Measurements from ENCODE around the gene PHIP. TPM values are rescaled to one million over a fixed set of nuclear protein-coding genes. Genes with fewer than 3 reads are reported as not detected.
A peak's percentile ranks its signal among the peaks of the same experiment; 100 is the strongest.

Gene PHIP
- total and polyA plus RNA-seq, 12 donors, result 3.1 to 17.9 (median 16.1) TPM

GRCh38 chr6:79076160-79076559 is 1.9 kb downstream of the PHIP start:
- Histone ChIP-seq H3K27me3 (no peaks in the 10 kb centered on the region), H3K4me3 (peak overlapping the region in 9 of 10 donors; percentile 71 to 92 (median 86)), H3K27ac (peak overlapping the region in 9 of 10 donors; percentile 91 to 96 (median 94)), H3K9me3 (no peaks in the 10 kb centered on the region), H3K4me1 (peaks cover 0 to 64% (median 50%) of the 10 kb centered on the region in 9 donors), H3K36me3 (peaks cover 0 to 12% (median 0%) of the 10 kb centered on the region in 9 donors)
- 3 to 8% methylated on average over 5 of the region's 5 CpGs for WGBS, 2 donors
- no peak for ATAC-seq
- intact Hi-C loops (cut with DNase I), result loop anchor here in 5 of 10 donors (5.0 to 10.0 kb wide), 4 partner anchors 156 to 461 kb away; partner anchors contain the start of genes HMGN3 (in 3 of the 5) and LCA5 (in 2 of the 5)
- no peak for DNase-seq
- TF ChIP-seq CTCF (IDR thresholded peaks at IDR 0.05), result no peak

- Histone ChIP-seq H3K27me3 (no peaks in the 10 kb centered on the region), H3K9me3 (no peaks in the 10 kb centered on the region), H3K4me3 (no peak overlapping the region), H3K36me3 (peaks cover 0 to 14% (median 0%) of the 10 kb centered on the region in 9 donors), H3K27ac (peak overlapping the region in 2 of 10 donors; percentile 5 to 11), H3K4me1 (peaks cover 0 to 73% (median 56%) of the 10 kb centered on the region in 9 donors)
- no peak for TF ChIP-seq CTCF (IDR thresholded peaks at IDR 0.05)
- intact Hi-C loops (cut with DNase I), result loop anchor here in 1 of 10 donors (10.0 kb wide), 1 partner anchor 391 kb away; no protein-coding TSS in a partner anchor
- ATAC-seq (no peak), DNase-seq (no peak)
- WGBS, 2 donors, result 93 to 94% methylated on average over 1 of the region's 1 CpG
Observed at GRCh38 chr6:79073888-79074287, 4.2 kb downstream of the PHIP start.

GRCh38 chr6:79072640-79073181 is 5.3 kb downstream of the PHIP start:
- intact Hi-C loops (cut with DNase I), result loop anchor here in 1 of 10 donors (10.0 kb wide), 1 partner anchor 392 kb away; no protein-coding TSS in a partner anchor
- Histone ChIP-seq H3K4me1 (peaks cover 0 to 81% (median 60%) of the 10 kb centered on the region in 9 donors), H3K4me3 (no peak overlapping the region), H3K27me3 (no peaks in the 10 kb centered on the region), H3K36me3 (peaks cover 0 to 14% (median 0%) of the 10 kb centered on the region in 9 donors), H3K9me3 (no peaks in the 10 kb centered on the region), H3K27ac (no peak overlapping the region)
- no peak for ATAC-seq
- 96 to 97% methylated on average over 3 of the region's 3 CpGs for WGBS, 2 donors
- no peak for DNase-seq
- no peak for TF ChIP-seq CTCF (IDR thresholded peaks at IDR 0.05)

GRCh38 chr6:79071547-79071946 is 6.5 kb downstream of the PHIP start:
- no peaks in the 10 kb centered on the region for H3K9me3 ChIP-seq
- no peak for DNase-seq
- ATAC-seq, result no peak
- H3K27me3 ChIP-seq, result no peaks in the 10 kb centered on the region
- peak overlapping the region in 1 of 10 donors; percentile 8 for H3K27ac ChIP-seq
- no peak for TF ChIP-seq CTCF (IDR thresholded peaks at IDR 0.05)
- H3K4me3 ChIP-seq, result no peak overlapping the region
- peaks cover 0 to 14% (median 0%) of the 10 kb centered on the region in 9 donors for H3K36me3 ChIP-seq
- peaks cover 0 to 87% (median 60%) of the 10 kb centered on the region in 9 donors for H3K4me1 ChIP-seq
- intact Hi-C loops (cut with DNase I), result loop anchor here in 1 of 10 donors (10.0 kb wide), 1 partner anchor 393 kb away; no protein-coding TSS in a partner anchor
